TTC549 (cell line): Measurements from ENCODE around the gene ABCC1.

Source experiments
- FAIRE-seq: peaks from 2 replicates; lab custom pipeline; 2012; peaks lifted over from hg19 to GRCh38; lab: Jason Lieb, UNC

The ABCC1 gene

GRCh38 chr16:16050106-16050505 is 100.7 kb downstream of the ABCC1 start:
- no peak for FAIRE-seq

DNA sequence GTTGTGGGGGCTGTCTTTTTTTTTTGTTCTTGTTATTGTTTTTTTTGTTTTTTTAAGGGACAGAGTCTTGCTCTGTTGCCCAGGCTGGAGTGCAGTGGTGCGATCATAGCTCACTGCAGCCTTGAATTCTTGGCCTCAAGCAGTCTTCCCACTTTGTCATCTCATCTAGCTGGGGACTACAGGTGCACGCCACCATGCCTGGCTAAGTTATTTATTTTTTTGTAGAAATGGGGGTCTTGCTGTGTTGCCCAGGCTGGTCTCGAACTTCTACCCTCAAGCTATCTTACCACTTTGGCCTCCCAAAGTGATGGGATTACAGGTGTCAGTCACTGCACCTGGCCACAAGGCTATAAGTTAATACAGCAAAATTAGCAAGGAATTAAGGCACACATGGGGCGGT is 101.7 kb downstream of the ABCC1 start:
- no peak for FAIRE-seq

- FAIRE-seq, result no peak
These were observed 103.5 kb downstream of the ABCC1 start for GRCh38 chr16:16052916-16053315.

- FAIRE-seq, result no peak
These were observed 107.7 kb downstream of the ABCC1 start for GRCh38 chr16:16057102-16057501.

- no peak for FAIRE-seq
These were observed 109.7 kb downstream of the ABCC1 start for GRCh38 chr16:16059160-16059559.

- no peak for FAIRE-seq
These were observed 110.6 kb downstream of the ABCC1 start for GRCh38 chr16:16059895-16060590.

- FAIRE-seq, result no peak
These were observed 112.9 kb downstream of the ABCC1 start for GRCh38 chr16:16062023-16062937.

DNA sequence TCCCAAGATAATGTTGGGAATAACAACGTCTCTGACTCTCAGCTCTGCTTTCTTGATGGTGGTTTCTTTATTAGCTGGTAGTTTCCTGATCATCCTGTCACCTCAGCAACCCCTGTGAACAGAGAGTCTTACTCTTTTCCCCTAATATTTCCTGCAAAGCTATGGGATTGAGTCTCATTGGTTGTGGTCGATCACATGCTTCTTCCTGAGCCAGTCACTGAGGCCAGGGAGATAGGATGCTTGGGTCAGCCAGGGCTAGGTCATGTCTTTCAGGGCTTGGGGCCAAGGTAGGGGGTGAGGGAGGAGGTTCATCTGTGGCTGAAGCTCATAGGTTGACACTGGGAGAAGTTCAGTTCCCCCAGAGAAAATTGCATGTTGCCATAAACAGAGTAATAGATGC is 114.3 kb downstream of the ABCC1 start:
- no peak for FAIRE-seq

- FAIRE-seq, result no peak
These were observed 115.5 kb downstream of the ABCC1 start for GRCh38 chr16:16064874-16065384.

- FAIRE-seq, result no peak
These were observed 117.7 kb downstream of the ABCC1 start for GRCh38 chr16:16067127-16067526.

GRCh38 chr16:16071631-16072244 is 122.3 kb downstream of the ABCC1 start:
- FAIRE-seq, result no peak

- FAIRE-seq, result no peak
These were observed 123.7 kb downstream of the ABCC1 start for GRCh38 chr16:16073001-16073545.

GRCh38 chr16:16073891-16074881 is 124.8 kb downstream of the ABCC1 start:
- no peak for FAIRE-seq

DNA sequence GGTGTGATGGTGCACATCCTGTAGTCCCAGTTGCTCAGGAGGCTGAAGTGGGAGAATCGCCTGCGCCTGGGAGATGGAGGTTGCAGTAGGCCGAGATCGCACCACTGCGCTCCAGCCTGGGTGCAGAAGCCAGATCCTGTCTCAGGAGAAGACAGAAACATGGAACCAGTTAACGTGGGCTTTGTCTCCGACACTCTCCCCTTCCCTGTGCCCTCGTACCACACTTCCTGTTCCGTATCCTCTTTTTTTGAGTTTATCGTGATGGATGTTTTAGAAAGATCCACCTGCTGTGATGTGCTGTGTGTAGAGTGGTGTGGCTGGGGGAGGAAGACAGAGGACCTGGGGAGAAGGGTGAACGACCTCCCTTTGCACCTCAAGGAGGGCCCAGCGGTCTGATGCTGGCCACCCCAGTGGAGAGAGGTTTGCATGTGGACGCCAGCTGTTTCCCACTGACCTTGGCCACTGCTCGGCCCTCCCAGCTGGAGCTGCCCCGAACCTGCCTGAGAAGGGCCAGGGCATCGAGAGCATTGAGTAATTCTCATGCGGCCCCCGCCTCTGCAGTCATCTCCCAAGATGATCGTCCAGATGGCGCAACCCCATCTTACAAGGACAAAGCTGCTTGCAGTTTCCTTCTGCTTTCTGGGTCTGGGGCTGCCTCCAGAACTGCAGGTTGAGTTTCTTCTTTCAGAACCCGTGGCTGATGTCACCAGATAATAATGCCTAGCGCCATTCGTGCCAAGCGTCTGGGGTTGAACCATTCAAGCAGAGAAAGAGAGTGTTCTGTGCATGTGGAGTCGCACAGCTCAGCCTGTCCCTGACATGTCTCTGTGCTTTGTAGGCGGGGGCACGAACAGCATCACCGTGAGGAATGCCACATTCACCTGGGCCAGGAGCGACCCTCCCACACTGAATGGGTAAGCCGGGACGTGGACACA is 126.3 kb downstream of the ABCC1 start:
- no peak for FAIRE-seq

GRCh38 chr16:16076423-16076813 is 127.0 kb downstream of the ABCC1 start:
- FAIRE-seq, result no peak

DNA sequence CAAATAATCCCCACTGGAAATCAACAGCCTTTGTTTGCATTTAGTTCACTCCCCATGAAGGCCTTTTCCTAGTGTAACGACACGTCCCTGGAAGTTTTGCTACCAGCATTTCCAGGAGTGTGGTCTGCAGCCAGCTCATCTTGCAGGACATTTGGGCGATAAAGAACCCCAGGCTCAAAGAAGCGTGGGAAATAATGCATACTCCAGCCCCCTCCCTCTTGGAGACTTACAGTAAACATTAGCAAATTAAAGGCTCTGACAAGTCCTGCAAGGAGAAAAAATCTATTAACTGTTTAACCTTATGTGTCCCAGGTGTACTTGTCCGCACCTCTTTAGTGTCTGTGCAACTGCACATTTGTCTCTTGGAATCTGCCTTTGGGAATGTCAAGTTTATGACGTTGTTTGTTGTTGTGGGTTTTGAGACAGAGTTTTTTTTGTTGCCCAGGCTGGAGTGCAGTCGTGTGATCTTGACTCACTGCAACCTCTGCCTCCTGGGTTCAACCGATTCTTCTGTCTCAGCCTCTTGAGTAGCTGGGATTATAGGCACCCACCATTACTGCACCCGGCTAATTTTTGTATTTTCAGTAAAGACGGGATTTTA is 131.1 kb downstream of the ABCC1 start:
- FAIRE-seq, result no peak

- FAIRE-seq, result no peak
These were observed 131.7 kb downstream of the ABCC1 start for GRCh38 chr16:16081141-16081540.

DNA sequence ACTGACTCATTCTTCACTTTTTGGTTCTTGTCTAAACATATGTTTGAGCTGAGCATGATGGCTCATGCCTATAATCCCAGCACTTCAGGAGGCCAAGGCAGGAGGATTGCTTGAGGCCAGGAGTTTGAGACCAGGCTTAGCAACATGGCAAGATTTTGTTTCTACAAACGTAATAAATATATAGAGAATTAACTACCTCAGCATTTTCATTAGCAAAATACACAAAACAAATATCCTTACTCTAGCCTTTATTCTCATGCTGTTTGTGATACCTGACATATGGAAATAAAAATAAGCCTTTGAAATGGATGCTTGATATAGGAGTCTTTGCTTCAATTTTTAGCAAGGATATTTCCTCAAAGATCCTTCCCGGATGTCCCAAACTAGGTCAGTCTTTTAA is 132.8 kb downstream of the ABCC1 start:
- FAIRE-seq, result no peak

DNA sequence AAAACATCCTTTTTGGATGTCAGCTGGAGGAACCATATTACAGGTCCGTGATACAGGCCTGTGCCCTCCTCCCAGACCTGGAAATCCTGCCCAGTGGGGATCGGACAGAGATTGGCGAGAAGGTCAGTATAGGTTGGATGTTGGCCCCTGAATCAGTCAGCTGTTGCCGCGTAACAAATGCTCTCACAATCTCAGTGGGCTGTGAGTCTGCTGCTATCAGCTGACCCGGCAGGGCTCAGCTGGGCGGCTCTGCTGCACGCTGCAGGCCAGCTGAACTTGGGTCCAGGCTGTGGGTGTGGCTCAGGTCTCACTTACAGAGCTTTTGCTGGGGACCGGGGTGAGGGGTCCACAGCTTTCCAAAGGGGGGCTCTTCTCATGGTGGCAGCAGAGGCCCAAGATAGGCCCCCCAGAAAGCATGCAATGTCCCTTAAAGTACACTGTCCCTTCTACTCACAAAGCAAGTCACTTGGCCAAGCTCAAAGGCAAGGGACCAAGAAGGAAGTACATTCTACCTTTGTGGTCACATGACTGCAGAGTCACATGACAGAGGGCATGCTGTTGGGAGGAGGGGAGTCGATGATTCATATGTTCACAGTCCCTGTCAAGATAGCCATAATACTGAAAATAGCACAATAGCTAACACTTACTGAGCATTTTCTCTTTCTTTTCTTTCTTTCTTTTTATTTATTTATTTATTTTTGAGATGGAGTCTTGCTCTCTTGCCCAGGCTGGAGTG is 134.2 kb downstream of the ABCC1 start:
- FAIRE-seq, result no peak
